Stimulated activated naive B cell treated with anti-CD40 and anti-IgM and Interleukin-4, amounts not matched to agents 10 μg/mL and 1 μg/mL and 100 μg/mL, for 72 hours (primary cell): ENCODE data around the gene GALK2.

ENCODE experiments used
- ATAC-seq, 2 donors: fragments of 150-1000 bp; cut with Tn5 transposase; replicated peaks; 2 replicates each; pipeline ENCODE4 v1.10.0; 2021; ENCODE audit warnings: moderate library complexity in 1 of 2
- DNase-seq: peaks from one replicate; pipeline ENCODE4 v3.0.0; 2021
- H3K27ac Mint-ChIP-seq: one replicate; pipeline ENCODE4 v1.8.0; 2022; ENCODE audit warnings: mild to moderate bottlenecking, mixed read lengths
- H3K27me3 Mint-ChIP-seq, 2 donors: one replicate each; pipeline ENCODE4 v1.8.0; 2022; ENCODE audit warnings: mixed read lengths in 2 of 2
- H3K36me3 Mint-ChIP-seq, 2 donors: one replicate each; pipeline ENCODE4 v1.8.0; 2022; ENCODE audit warnings: mixed read lengths in 2 of 2, mild to moderate bottlenecking in 1 of 2
- H3K4me1 Mint-ChIP-seq, 2 donors: one replicate each; pipeline ENCODE4 v1.8.0; 2022; ENCODE audit warnings: mixed read lengths in 2 of 2, mild to moderate bottlenecking in 1 of 2
- H3K4me3 Mint-ChIP-seq, 2 donors: one replicate each; pipeline ENCODE4 v1.8.0; 2022; ENCODE audit warnings: mild to moderate bottlenecking in 2 of 2, mixed read lengths in 2 of 2, moderate library complexity in 1 of 2
- H3K9me3 Mint-ChIP-seq, 2 donors: one replicate each; pipeline ENCODE4 v1.8.0; 2022; ENCODE audit warnings: mixed read lengths in 2 of 2, mild to moderate bottlenecking in 1 of 2

The GALK2 gene

DNA sequence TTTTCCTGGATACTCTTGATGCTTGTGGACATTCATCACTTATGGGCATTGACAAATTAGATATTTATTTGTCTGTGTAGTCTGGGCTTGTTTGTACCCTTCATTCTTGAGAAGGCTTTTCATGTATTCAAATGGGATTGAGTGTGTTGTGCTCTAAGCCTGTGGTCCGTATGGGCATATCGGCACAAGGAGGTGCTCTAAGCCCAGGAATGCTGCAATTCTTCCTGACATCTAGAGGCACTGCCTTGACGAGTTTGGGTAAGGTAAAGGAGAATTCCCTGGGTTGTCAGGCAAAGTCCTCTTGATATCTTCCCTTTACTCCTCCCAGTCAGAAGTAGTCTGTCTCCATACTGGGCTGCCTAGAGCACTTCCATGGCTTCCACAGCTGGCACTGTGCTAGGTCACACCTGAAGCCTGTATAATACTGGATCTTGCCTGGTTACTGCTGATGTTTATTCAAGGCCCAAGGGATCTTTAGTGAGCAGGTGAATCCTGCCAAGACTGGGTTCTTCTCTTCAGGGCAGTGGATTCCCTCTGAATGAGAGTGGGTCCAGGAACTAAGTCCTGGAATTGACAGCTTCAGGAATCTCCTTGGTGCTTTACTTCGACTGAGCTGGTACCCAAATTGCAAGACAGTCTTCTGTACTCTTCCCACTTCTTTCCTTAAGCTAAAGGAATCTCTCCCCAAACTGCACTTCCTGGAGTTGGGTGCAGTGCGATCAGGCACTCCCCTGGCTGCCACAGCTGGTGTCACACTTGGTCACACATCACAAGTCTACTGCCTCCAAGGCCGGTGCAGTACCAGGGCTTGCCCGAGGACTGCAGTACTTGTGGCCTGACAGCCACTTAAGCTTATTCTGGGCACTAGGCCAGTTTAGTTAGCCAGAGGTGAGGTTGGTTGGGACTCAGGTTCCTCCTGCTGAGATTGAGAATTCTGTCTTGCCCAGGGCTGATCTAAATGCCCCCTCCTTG, 46.0 kb downstream of the GALK2 start:
- H3K27ac Mint-ChIP-seq: peak overlapping the region; percentile 38
- H3K27me3 Mint-ChIP-seq: no peaks in the 10 kb centered on the region
- no peak overlapping the region for H3K4me3 Mint-ChIP-seq
- peak; percentile 99 to 100 for ATAC-seq
- DNase-seq: peak; percentile 21
- peaks cover 32 to 55% of the 10 kb centered on the region in 2 donors for H3K36me3 Mint-ChIP-seq
- H3K9me3 Mint-ChIP-seq: peaks cover 10% of the 10 kb centered on the region in 2 donors
- H3K4me1 Mint-ChIP-seq: peaks cover 13 to 29% of the 10 kb centered on the region in 2 donors

GRCh38 chr15:49223536-49224274, 53.7 kb downstream of the GALK2 start:
- no peak for ATAC-seq
- H3K27me3 Mint-ChIP-seq: no peaks in the 10 kb centered on the region

GRCh38 chr15:49225572-49226281, 55.7 kb downstream of the GALK2 start:
- peaks cover 34 to 71% of the 10 kb centered on the region in 2 donors for H3K36me3 Mint-ChIP-seq
- H3K27ac Mint-ChIP-seq: no peak overlapping the region
- no peak for ATAC-seq
- no peak overlapping the region for H3K4me3 Mint-ChIP-seq
- DNase-seq: no peak
- peaks cover 5 to 23% of the 10 kb centered on the region in 2 donors for H3K4me1 Mint-ChIP-seq
- no peaks in the 10 kb centered on the region for H3K27me3 Mint-ChIP-seq
- H3K9me3 Mint-ChIP-seq: peaks cover 20 to 24% of the 10 kb centered on the region in 2 donors

More at GRCh38 chr15:49223536-49224274, 53.7 kb downstream of the GALK2 start:
- DNase-seq: no peak
- Mint-ChIP-seq H3K4me1 (peaks cover 0 to 23% of the 10 kb centered on the region in 2 donors), H3K4me3 (no peak overlapping the region), H3K36me3 (peaks cover 34 to 72% of the 10 kb centered on the region in 2 donors), H3K9me3 (peaks cover 19 to 21% of the 10 kb centered on the region in 2 donors), H3K27ac (no peak overlapping the region)

DNA sequence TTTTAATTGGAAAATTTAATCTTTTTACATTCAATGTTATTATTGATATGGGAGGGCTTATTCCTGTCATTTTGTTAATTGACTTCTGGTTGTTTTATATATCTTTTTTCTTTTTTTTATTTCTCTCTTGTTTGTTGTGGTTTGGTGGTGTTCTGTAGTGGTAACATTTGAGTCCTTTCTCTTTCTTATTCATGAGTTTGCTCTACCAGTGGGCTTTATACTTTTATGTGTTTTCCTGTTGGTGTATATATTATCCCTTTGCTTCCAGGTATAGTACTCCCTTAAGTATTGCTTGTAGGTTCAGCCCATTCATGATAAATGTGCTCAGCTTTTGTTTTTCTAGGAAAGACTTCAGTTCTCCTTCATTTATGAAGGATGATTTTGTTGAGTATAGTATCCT, 57.6 kb downstream of the GALK2 start:
- Mint-ChIP-seq H3K9me3 (peaks cover 19 to 26% of the 10 kb centered on the region in 2 donors), H3K4me1 (peaks cover 8 to 24% of the 10 kb centered on the region in 2 donors), H3K27ac (no peak overlapping the region), H3K4me3 (no peak overlapping the region), H3K36me3 (peaks cover 40 to 82% of the 10 kb centered on the region in 2 donors), H3K27me3 (no peaks in the 10 kb centered on the region)
- DNase-seq: no peak
- no peak for ATAC-seq

DNA sequence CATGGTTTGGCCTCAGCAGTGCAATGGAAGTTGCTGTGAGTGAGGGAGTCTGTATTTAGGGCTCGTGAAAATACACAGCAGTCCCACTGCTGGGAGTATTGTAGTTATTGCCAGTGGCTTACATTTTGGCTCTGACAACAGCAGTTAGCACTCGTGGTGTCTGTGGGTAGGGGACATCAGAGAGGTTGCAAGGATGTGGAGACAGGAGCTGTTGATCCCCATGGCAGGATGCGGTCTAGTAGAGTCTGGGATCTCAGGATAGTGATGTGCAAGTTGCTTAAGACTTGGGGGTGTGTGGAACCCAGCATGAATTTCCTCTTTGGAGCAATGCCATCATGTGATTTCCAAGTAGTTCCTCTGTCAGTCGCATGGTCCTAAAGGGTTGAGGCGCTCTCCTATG, 59.9 kb downstream of the GALK2 start:
- H3K9me3 Mint-ChIP-seq: peaks cover 29 to 34% of the 10 kb centered on the region in 2 donors
- H3K36me3 Mint-ChIP-seq: peaks cover 53 to 82% of the 10 kb centered on the region in 2 donors
- H3K27me3 Mint-ChIP-seq: no peaks in the 10 kb centered on the region
- H3K27ac Mint-ChIP-seq: no peak overlapping the region
- H3K4me1 Mint-ChIP-seq: peaks cover 13 to 19% of the 10 kb centered on the region in 2 donors
- no peak for DNase-seq
- ATAC-seq: no peak
- no peak overlapping the region for H3K4me3 Mint-ChIP-seq

- peaks cover 10 to 15% of the 10 kb centered on the region in 2 donors for H3K4me1 Mint-ChIP-seq
- ATAC-seq: peak in 1 of 2 donors; percentile 33
- no peaks in the 10 kb centered on the region for H3K27me3 Mint-ChIP-seq
- H3K36me3 Mint-ChIP-seq: peaks cover 46 to 61% of the 10 kb centered on the region in 2 donors
- no peak overlapping the region for H3K27ac Mint-ChIP-seq
- peaks cover 27 to 34% of the 10 kb centered on the region in 2 donors for H3K9me3 Mint-ChIP-seq
- no peak for DNase-seq
- no peak overlapping the region for H3K4me3 Mint-ChIP-seq
Measured at GRCh38 chr15:49232236-49232806, 62.3 kb downstream of the GALK2 start.

- Mint-ChIP-seq H3K4me3 (no peak overlapping the region), H3K36me3 (peaks cover 28 to 38% of the 10 kb centered on the region in 2 donors), H3K9me3 (peaks cover 16 to 18% of the 10 kb centered on the region in 2 donors), H3K27ac (no peak overlapping the region), H3K4me1 (peaks cover 10% of the 10 kb centered on the region in 2 donors), H3K27me3 (no peaks in the 10 kb centered on the region)
- ATAC-seq (peak; percentile 94 to 95), DNase-seq (peak; percentile 26)
Measured at GRCh38 chr15:49235446-49236124, 65.5 kb downstream of the GALK2 start.

DNA sequence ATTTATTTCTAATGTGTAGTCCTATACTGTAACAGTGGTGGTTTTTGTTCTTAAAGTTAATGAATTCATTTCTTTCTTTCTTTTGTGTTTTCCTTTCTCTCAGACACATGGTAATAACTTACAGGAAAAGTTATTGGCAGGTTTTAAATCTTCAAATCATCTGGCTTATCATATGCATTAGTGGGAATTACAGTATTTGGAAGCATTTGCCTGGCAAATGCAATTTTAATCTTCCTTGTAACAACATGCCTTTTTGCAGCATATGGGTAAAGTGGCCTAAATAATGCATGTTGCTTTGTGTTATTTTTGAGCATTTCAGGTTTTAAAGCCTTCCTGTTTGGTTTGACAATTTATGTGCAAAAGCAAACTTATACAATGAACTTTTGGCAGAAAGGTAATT, 66.8 kb downstream of the GALK2 start:
- Mint-ChIP-seq H3K27me3 (no peaks in the 10 kb centered on the region), H3K27ac (no peak overlapping the region), H3K4me1 (peaks cover 10% of the 10 kb centered on the region in 2 donors), H3K9me3 (peaks cover 15 to 18% of the 10 kb centered on the region in 2 donors), H3K36me3 (peaks cover 20 to 28% of the 10 kb centered on the region in 2 donors), H3K4me3 (no peak overlapping the region)
- ATAC-seq (no peak), DNase-seq (no peak)

GRCh38 chr15:49238342-49238741, 68.3 kb downstream of the GALK2 start:
- H3K4me1 Mint-ChIP-seq: peaks cover 0 to 2% of the 10 kb centered on the region in 2 donors
- ATAC-seq: no peak
- H3K36me3 Mint-ChIP-seq: peaks cover 10 to 19% of the 10 kb centered on the region in 2 donors
- H3K9me3 Mint-ChIP-seq: peaks cover 7% of the 10 kb centered on the region in 2 donors
- H3K4me3 Mint-ChIP-seq: no peak overlapping the region
- H3K27ac Mint-ChIP-seq: no peak overlapping the region
- DNase-seq: no peak
- no peaks in the 10 kb centered on the region for H3K27me3 Mint-ChIP-seq

DNA sequence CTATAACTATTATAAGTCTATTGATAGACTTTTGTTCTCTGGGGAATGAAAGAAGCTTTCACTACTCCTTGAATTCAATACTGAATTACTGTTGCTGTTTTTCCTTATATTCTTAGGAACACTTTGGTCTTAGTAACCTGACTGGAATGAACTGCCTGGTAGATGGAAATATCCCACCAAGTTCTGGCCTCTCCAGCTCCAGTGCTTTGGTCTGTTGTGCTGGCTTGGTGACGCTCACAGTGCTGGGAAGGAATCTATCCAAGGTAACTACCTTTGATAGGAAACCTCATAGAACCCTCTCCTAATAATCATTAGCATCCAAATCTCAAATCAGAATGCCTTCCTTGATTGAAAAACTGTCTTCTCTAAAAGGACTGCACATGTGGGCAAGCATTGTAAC, 69.1 kb downstream of the GALK2 start:
- Mint-ChIP-seq H3K4me3 (no peak overlapping the region), H3K27ac (no peak overlapping the region), H3K9me3 (peaks cover 4% of the 10 kb centered on the region in 2 donors), H3K4me1 (peaks cover 0 to 2% of the 10 kb centered on the region in 2 donors), H3K27me3 (no peaks in the 10 kb centered on the region), H3K36me3 (peaks cover 10 to 19% of the 10 kb centered on the region in 2 donors)
- ATAC-seq: no peak
- no peak for DNase-seq

DNA sequence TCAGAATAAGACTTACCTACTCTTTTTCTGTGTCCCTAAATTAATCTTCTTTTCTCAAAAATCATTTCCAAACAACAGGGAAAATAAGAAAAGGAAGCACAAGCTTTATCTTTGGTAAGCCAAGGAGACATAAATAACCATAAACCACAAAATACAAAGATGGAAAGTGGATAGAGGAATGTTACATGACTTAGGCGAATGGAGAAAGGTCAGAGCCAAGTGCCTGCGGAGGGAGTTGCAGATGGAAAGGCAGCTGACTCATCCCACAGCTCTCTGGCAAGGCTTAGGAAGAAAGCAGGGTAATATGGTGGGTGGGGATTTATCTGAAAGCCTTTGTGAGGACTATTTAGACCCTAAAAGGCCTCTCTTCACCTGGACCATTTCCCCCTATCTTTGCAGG, 72.8 kb downstream of the GALK2 start:
- no peak overlapping the region for H3K27ac Mint-ChIP-seq
- no peaks in the 10 kb centered on the region for H3K9me3 Mint-ChIP-seq
- peaks cover 27 to 38% of the 10 kb centered on the region in 2 donors for H3K36me3 Mint-ChIP-seq
- no peaks in the 10 kb centered on the region for H3K4me1 Mint-ChIP-seq
- no peaks in the 10 kb centered on the region for H3K27me3 Mint-ChIP-seq
- DNase-seq (no peak), ATAC-seq (no peak)
- H3K4me3 Mint-ChIP-seq: no peak overlapping the region

GRCh38 chr15:49247556-49248110, 77.6 kb downstream of the GALK2 start:
- no peaks in the 10 kb centered on the region for H3K27me3 Mint-ChIP-seq
- no peak overlapping the region for H3K4me3 Mint-ChIP-seq
- ATAC-seq (no peak), DNase-seq (no peak)
- peaks cover 4 to 6% of the 10 kb centered on the region in 2 donors for H3K4me1 Mint-ChIP-seq
- no peak overlapping the region for H3K27ac Mint-ChIP-seq
- H3K36me3 Mint-ChIP-seq: peaks cover 42 to 57% of the 10 kb centered on the region in 2 donors
- peaks cover 5 to 8% of the 10 kb centered on the region in 2 donors for H3K9me3 Mint-ChIP-seq

- peaks cover 5 to 8% of the 10 kb centered on the region in 2 donors for H3K9me3 Mint-ChIP-seq
- peaks cover 42 to 57% of the 10 kb centered on the region in 2 donors for H3K36me3 Mint-ChIP-seq
- H3K4me1 Mint-ChIP-seq: peaks cover 8 to 10% of the 10 kb centered on the region in 2 donors
- H3K4me3 Mint-ChIP-seq: no peak overlapping the region
- DNase-seq: no peak
- ATAC-seq: no peak
- no peaks in the 10 kb centered on the region for H3K27me3 Mint-ChIP-seq
- no peak overlapping the region for H3K27ac Mint-ChIP-seq
Measured at GRCh38 chr15:49248291-49248690, 78.2 kb downstream of the GALK2 start.
